Stimulated activated CD8-positive, alpha-beta memory T cell treated with anti-CD3 and anti-CD28 coated beads, Interleukin-2, amount 100 ng/mL, for 1 hour (primary cell): ENCODE data around the gene KLF3.
"Not testable (repeated sequence)": the region's sequence is repeated elsewhere in the genome, so short reads cannot be mapped to it uniquely, and the experiment has no call there.

ENCODE experiments used
- DNase-seq, 2 donors: peaks; one replicate each; pipeline ENCODE4 v3.0.0-alpha.2; 2020; ENCODE audit warnings: low read depth in 2 of 2

The KLF3 gene

DNA sequence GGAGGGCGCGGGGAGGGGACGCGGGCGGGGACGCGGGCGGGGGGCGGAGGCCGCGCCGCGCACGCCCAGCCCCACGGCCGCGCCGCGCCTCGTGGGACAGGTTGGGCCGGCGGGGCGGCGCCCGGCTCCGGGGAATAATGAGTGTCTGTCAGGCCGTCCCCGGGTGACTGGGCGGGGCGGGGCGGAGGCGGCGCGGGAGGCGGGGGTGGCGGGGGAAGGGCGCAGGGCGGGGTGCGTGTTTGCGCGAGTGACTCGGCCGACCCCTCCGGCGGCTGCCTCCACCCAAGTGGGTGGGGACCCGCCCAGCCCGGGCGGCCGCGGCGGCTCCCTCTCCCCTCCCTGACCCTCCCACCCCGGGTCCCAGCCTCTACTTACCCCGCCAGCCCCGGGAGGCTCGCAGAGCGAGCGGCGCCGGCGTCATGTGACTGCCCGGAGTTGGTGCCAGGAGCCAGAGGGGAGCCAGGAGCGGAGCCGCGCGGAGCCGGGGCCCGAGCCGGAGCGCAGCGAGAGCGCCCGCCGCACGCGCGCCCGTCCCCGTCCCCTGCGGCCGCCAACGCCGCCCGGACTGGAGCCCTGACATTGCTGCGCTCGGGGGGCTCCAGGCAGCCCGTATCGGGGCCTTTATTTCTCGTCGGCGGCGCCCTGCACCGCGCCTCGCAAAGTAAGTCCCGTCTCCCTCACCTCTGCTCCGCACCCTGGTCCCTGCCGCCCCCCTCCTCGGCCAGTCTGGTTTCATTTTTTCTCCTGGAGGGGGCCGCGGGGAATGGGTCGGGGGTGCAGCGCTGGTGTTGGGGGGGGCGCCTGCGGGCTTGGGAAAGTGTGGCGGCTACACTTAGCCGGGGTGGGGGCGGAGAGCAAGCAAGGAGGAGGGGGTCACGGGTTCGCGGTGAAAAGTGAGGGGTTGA, at the start of gene KLF3:
TSS of gene KLF3 (plus strand) at position 399 of the 905 bp plus-strand sequence. CDS start 16,427 bp downstream, outside the sequence.
- peak; percentile 78 to 90 for DNase-seq

DNA sequence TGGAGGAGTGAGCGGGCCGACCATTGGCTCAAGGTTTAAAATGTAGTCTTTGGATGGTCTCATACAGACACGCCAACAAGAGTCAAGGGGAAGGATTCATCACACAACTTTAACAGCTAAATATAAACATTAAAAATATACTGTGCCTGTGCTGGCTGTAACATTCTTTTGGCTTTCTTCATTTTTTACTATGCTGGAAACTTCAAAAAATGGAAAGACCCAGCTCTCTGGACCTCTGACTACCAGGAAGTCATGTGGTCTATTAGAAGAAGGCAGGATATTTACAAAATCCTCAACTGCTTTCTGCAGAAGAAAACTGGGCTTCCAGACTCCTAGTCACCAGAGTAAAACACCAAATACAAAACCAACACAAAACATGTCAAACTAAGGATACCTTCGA, 49.8 kb upstream of the KLF3 start:
- no peak for DNase-seq

DNA sequence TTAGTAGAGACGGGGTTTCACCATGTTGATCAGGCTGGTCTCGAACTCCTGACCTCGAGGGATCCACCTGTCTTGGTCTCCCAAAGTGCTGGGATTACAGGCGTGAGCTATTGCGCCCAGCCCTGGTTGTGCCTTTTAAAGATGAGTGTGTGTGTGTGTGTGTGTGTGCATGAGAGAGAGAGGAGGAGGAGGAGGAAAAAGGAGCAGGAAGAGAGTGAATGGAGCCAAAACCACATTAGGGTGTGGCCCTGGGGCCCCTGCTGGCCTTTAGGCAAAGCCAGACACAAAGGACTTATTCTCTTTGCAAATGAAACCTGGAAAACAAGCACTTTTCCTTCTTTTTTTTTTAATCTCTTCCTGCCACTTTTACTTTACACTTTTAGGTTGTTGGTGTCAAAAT, 48.2 kb upstream of the KLF3 start:
- DNase-seq = no peak

DNA sequence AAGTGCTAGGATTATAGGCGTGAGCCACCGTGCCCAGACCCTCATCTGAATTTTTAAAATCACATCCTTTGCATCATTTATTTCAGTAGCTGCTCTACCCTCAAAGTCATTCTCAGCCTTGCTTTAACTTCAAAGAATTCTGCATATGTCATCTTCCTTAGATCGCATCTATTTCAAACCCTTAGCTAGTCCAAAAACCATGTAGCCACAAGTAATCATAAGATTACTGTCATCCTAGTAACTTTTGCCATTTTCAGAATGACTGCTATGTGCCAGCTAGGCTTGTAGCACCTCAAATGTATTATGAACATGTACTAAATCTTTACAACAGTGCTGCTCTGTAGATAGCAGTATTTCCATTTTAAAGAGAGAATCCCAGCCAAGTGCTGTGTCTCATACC, 45.5 kb upstream of the KLF3 start:
- no peak for DNase-seq

DNA sequence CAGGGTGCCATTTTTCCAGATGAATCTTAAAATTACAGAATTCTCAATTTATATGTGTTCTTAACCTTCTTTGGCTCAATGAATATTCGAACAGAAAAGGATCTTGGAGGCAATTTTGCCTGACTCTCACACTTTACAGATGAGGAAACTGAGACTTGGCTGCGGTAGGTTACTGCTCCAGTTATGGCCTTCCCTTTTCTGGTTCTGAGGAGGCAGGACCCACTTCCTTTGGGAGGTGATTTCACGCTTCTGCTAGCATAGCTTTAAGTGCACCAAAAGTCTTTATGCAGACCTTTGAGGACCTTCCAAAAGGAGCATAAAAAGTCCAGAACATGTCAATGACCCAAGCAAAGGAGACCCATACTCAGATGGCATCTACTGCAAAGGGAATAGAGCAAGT, 44.7 kb upstream of the KLF3 start:
- no peak for DNase-seq

DNA sequence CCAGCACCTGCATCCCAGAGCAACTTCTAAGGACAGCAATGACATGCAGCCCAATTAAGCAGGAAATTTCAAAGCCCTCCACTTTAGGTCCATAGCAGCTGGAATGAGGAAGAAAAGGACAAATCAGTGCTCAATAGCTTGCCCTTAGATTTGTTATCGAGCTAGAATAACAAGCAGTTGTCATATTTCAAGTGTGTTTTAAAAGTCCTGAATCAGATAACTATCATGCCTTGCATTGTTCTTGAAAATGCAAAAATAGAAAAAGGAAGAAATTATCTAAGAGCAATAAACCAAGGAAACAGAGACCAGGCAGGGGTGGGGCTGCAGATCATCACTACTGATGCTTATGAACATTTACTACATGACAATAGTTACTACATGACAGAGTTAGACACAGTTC, 43.9 kb upstream of the KLF3 start:
- DNase-seq = no peak

DNA sequence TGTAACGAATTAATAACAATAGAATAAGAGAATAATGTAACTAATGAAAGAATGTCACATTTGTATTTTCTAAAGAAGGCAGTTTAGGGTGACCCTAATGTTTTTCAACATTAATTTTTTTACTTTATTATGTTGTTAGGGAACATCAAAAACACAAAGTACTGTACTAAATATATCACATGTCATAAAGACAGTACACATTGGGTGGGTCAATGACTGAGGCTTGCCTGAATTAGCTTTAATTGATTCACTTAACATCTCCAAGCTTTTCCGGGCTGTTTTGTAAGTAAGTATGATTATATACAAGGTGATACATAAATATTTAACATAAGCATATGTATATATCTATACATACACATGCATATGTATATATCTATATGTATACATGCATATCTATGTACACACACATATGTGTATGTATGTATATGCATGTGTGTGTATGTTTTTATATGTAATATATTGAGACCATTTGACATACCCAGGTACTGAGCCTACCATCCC, 43.4 kb upstream of the KLF3 start:
- DNase-seq = no peak

DNA sequence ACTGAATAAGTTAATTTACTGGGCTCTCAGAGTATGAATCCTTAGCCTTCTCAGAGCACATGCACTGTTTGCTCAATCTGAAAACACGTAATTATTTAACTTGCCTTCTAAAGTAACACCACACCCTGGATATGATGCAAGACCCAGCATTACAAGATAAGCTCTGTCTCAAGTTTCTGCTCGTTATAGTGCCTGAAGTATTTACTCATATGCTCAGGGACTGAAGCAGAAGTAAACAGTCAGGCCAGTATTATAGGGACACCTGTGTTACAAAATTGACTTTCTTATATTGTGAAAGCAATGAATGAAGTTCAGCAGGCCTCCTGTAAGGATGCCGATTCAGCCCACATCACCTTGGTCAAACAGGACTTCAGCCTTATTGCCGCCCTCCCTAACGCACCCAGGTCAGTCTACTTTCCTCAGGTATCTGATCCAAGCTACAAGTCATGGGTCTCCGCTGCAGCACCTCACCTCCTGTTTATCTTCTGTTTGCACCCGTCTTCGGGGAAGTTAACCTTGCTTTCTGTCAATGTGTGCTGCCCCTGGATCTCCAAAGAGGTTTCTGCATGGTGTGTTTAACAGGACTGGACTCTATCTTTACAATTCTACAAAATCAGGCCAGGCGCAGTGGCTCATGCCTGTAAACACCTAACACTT, 42.8 kb upstream of the KLF3 start:
- DNase-seq = no peak

DNA sequence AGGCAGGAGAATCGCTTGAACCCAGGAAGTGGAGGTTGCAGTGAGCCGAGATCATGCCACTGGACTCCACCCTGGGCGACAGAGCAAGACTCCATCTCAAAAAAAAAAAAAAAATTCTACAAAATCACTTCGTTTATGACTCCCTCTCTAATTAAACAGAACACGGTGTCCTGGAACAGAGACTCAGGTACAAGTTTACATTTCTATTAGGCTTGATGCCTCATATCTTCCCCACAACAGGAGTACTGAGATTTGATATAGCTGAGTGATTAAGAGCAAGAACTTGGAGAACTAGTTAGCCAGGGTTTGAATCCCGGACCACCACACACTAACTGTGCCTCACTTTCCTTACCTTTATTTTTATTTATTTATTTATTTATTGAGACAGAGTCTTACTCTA, 42.2 kb upstream of the KLF3 start:
- DNase-seq = no peak

DNA sequence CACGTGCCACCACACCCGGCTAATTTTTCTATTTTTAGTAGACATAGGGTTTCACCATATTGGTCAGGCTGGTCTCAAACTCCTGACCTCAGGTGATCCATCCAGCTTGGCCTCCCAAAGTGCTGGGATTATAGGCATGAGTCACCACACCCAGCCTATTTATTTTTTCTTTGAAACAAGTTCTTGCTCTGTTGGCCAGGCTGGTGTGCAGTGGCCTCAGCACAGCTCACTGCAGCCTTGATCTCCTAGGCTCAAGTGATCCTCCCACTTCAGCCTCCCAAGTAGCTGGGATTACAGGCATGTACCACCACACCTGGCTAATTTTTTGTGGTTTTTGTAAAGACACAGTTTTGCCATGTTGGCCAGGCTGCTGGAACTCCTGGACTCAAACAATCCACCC, 41.7 kb upstream of the KLF3 start:
- not testable (repeated sequence) for DNase-seq

DNA sequence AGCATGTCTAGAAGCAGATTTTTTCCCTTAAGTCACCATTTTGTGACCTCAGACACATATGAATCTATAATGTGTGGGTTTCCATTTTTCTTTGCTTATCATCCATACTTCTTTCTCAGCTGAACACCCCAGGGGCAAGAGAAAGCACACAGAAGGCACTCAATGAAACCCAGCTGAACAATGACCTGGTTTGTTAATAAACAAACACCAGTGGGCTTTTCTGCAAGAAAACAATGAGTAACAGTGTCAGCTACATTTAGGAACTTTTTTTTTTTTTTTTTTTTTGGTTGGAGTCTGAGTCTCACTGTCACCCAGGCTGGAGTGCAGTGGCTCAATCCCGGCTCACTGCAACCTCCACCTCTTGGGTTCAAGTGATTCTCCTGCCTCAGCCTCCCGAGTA, 40.7 kb upstream of the KLF3 start:
- DNase-seq = no peak

DNA sequence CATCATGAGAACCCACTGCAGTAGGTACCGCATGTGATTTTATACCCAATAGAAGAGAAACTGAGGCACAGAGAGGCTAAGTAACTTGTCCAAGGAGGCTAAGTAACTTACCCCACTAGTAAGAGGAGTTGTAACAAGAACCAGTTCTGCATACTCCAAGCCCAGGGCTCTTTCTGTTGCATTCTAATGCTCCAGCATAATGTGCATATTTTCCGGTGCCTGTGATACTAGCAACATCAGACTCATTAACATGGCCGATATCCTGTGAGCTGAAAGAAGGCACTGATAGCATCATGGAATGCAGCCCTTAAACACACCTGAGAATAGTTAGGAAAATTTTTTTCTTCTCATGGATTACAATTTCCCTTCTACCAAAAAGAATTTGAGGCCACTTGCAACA, 39.7 kb upstream of the KLF3 start:
- no peak for DNase-seq

DNA sequence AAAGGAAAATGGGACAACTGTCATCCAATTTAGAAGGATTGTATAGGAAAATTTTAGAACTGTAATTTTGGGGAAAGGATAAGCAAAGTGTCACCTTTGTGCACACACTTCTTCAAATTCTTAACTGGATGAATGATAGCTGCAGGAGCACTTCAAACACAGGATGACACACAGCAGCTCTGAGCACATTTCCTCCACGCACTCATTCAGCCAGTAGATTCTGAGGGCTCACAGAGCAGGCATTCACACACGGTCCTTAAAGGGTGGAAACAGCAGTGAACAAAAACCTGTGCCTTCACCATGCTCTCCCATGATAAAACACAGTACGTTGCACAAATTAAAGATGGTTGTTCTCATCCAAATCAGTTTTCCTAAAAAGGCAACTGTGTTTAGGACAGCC, 38.5 kb upstream of the KLF3 start:
- no peak for DNase-seq

DNA sequence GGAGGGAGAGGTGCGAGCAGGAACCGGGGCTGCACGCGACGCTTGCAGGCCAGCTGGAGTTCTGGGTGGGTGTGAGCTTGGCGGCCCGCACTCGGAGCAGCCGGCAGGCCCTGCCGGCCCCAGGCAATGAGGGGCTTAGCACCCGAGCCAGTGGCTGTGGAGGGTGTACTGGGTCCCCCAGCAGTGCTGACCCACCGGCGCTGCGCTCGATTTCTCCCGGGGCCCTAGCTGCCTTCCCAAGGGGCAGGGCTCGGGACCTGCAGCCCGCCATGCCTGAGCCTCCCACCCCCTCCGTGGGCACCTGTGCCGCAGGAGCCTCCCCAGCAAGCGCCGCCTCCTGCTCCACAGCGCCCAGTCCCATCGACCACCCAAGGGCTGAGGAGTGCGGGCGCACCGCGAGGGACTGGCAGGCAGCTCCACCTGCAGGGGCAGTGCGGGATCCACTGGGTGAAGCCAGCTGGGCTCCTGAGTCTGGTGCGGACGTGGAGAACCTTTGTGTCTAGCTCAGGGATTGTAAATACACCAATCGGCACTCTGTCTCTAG, 37.0 kb upstream of the KLF3 start:
- not testable (repeated sequence) for DNase-seq

DNA sequence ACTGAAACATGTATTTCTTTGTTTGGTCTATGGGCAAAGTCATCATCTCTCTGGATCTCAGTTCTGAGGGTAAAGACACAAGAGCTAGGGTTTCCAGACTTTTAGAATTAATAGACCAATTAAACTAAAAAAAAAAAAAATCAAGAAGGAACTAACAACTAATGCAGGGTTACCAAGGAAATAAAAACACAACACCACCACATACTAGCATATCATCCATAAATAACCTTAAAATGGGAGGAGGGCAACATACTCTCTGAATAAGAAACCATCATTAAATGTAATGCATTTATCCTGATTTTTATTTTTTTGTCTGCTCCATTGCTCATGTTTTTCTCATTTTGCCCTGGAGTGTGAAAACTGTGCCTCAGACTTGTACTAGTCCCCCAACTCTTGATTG, 33.5 kb upstream of the KLF3 start:
- no peak for DNase-seq

DNA sequence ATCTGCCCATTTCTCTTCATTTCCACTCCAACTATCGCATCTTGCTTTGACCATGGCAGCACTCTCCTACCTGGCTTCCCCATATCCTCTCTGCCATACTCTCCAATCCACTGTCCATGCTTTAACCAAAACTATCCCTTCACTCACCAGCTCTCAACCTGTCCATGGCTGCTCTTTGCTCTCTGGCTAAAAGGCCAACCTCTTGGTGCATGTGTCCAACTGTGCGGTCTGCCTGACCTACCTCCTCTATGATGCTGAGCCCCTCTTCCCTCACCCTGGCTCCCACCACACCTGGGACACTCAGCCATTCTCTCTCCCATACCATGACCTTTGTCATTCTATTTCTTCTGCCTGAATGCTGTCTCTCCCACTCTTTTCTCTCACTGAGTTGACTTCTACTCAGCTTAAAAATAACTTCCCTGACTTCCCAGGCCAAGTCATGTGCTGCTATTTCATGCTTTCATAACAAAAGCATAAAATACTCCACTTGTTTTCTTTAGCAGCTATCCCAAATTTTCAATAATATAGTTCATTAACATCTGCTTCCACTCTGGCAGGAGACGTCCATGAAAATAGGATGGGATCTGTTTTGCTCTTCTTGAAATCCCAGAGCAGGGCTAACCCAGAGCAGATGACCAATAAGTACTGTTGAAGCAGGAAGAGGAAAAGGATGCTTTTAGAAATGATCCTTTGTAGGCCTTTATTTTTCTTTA, 29.8 kb upstream of the KLF3 start:
- DNase-seq = no peak

DNA sequence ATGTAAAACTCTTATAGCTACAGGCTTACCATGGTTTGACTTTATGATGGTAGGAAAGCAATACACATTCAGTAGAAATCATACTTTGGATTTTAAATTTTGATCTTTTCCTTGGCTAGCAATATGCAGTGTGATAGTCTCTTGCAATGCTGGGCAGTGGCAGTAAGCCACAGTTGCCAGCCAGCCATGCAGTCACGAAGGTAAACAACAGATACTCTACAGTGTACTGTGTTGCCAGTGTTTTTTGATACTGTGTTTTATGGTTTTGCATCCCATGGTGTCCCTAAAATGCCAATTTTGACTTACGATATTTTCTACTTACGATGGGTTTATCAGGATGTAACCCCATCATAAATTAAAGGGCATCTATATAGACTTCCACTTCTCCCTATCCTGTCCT, 24.8 kb upstream of the KLF3 start:
- DNase-seq = no peak

DNA sequence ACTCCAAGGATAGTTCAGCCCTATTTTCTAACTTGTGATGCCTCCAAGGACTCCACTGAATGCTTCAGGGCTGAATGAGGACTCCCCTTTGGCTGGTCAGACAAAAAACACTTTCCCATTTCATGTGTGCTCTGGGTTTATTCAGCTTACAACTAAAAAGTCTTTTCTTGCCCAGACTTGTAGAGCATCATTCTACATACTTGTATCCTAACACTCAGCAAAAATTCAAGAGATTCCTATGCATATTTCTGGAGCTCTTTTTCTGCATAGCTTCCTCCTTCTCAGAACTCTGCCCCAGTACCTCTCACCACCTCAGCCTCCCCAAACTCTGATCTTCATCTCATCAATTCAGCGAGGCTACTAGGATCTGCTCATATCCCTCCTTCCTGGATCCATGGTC, 22.2 kb upstream of the KLF3 start:
- DNase-seq = no peak

DNA sequence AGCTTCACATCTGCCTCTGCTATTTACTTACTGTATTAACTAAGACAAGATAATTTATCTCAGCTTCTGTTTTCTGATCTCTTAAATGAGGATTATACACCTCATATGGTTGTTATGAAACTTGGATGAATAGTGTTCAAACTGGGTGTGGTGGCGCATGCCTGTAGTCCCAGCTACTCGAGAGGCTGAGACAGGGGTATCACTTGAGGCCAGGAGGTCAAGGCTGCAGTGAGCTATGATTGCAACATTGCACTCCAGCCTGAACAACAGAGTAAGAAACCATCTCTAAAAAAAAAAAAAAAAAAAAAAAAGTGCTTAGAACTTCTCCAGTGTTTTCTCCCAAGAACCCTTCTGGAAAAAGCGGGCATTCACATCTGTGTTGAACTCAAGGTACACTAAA, 19.8 kb upstream of the KLF3 start:
- no peak for DNase-seq

DNA sequence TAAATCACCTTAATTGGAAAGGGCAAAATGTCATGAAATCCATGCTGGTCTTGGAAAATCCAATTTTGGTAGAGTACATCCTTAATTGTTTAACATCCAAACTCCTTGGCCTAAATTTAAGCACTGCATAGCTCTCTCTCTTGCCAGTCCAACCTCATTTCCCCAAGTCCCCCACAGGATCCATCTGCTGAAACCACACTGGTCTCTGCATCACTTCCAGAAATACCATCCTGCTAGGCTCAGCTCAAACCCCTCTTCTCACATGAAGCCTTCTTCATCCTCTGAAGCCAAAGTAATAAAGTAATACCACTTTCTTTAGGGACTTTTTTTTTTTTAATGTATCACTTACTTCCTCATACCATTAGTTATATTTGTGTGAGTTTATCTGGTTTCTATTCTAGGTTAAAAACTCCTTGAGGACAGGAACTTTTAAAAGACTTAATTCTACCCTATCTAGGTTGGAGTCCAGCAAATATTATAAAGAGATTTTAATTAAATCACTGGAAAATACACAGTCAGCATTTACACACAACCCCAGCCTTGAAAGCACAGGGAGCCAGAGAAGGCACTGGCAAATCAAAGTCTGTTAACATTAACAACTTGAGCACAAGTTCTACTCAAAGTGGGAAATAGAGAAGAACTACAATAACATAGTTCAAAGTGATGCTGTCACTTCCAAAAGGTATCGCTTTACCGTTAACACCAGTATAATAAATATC, 16.7 kb upstream of the KLF3 start:
- DNase-seq = no peak

DNA sequence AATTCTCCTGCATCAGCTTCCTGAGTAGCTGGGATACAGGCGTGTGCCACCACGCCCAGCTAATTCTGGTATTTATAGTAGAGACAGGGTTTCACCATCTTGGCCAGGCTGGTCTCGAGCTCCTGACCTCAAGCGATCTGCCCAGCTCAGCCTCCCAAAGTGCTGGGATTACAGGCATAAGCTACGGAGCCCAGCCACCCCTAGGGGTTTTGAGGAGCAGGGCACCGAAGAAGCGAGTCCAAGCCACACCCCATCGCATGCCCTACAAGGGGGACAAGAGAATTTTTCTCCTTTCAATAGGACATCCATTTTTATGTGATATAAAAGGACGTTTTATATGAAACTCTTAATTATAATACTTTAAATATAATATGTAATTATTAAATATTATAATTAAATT, 13.9 kb upstream of the KLF3 start:
- DNase-seq = no peak

DNA sequence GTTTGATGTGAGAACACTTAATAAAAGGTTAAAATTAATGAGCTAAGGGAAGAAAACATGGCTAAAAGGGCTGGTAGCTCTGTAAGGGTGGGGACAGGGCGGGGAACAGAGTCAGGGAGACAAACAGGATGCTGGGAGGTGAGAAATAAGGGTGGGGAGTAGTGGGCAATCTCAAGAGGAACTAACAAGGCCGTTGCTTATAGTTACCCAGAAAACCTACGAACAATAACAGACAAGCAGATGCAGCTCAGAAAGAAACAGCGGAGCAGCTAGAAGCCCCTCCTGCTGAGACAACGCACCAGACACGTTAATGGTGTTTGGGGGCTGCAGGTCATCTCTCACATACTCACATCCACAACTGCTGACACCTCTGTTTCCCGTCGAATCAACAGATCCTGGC, 9.7 kb upstream of the KLF3 start:
- DNase-seq = no peak
